GM12878 (cell line): Measurements from ENCODE around the gene AGAP3. TPM values are rescaled to one million over a fixed set of nuclear protein-coding genes. Genes with fewer than 3 reads are reported as not detected.
A peak's percentile ranks its signal among the peaks of the same experiment; 100 is the strongest.

ENCODE experiments used
- BCL3 ChIP-seq: IDR thresholded peaks from 2 replicates; pipeline ENCODE4 v1.6.1; 2011; ENCODE audit warnings: borderline replicate concordance, low read depth, mild to moderate bottlenecking, moderate library complexity, low read length; ENCODE audit not compliant: insufficient read depth, poor library complexity, severe bottlenecking
- FOXK2 ChIP-seq: fragments of 450-650 bp; IDR thresholded peaks from 2 replicates; pipeline ENCODE4 v1.6.1; 2017; ENCODE audit warnings: mild to moderate bottlenecking, moderate library complexity
- NFYA ChIP-seq: IDR thresholded peaks from 2 replicates; pipeline ENCODE4 v1.6.1; 2011; ENCODE audit warnings: low read depth, mild to moderate bottlenecking, low read length, improper control_type of control experiment, borderline replicate concordance
- NKRF ChIP-seq: fragments of 450-650 bp; conservative IDR thresholded peaks from 2 replicates; pipeline ENCODE4 v1.6.1; 2017; ENCODE audit warnings: mild to moderate bottlenecking, moderate library complexity
- SMARCA5 ChIP-seq: fragments of 450-650 bp; IDR thresholded peaks from 2 replicates; pipeline ENCODE4 v1.6.1; 2017; ENCODE audit warnings: mild to moderate bottlenecking
- STAT1 ChIP-seq: fragments of 450-650 bp; conservative IDR thresholded peaks from 2 replicates; pipeline ENCODE4 v1.6.1; 2014; ENCODE audit warnings: antibody characterized with exemption, mild to moderate bottlenecking
- polyA plus RNA-seq, 11 experiments: library from polyadenylated mRNA; depleted of rRNA in 4 of 11; unstranded in 6 of 11; stranded (reverse) in 5 of 11; fragments of >200 nt; fragmentation: Nextera tagmentation in 4 of 11; fragmentation: Illumina TruSeq in 1 of 11; extraction: Ambion mirVana in 4 of 11; extraction: Trizol in 1 of 11; gene quantifications; 1 replicate in 1 of 11; 2 replicates in 10 of 11; pipeline versions ENCODE4 v1.2.1 to v1.2.3, GENCODE V29; 2011 to 2016; ENCODE audit warnings: inconsistent platforms in 2 of 11, missing spikeins in 2 of 11, low read depth in 1 of 11
- total RNA-seq, 4 experiments: library from RNA; depleted of rRNA in 3 of 4; stranded (reverse); fragments of >200 nt in 3 of 4; fragmentation: Illumina TruSeq in 1 of 4; extraction: Trizol in 1 of 4; gene quantifications; 2 replicates each; pipeline versions ENCODE4 v1.2.1 to v1.2.3, GENCODE V29; 2013 to 2021

The AGAP3 gene
- total and polyA plus RNA-seq, 10 of the 15 experiments (the other 5 are each of a cell fraction or from before 2014, with no cell fraction given) = 1.8 to 68.1 (median 15.7) TPM

GRCh38 chr7:151080522-151081169 lies 5.6 kb upstream of the AGAP3 start, which contains the start of gene FASTK (continued):
- peak; percentile 60 for TF ChIP-seq BCL3
- peak; percentile 66 for TF ChIP-seq NKRF
- no peak for TF ChIP-seq FOXK2
- TF ChIP-seq SMARCA5 = no peak
- TF ChIP-seq NFYA = no peak
- TF ChIP-seq STAT1 = no peak
- TF ChIP-seq, all 136 proteins: peak for 47
